ENCODE results near the gene KPNA4. TPM values are rescaled to one million over a fixed set of nuclear protein-coding genes. Genes with fewer than 3 reads are reported as not detected.

Gene KPNA4
- total RNA-seq, 1 experiment from 2014 or later, result 76.7 TPM

- Histone ChIP-seq H3K4ac (ENCODE audit: low read depth, low read length) (no peak overlapping the region), H4K20me1 (ENCODE audit: control insufficient read depth, insufficient read depth, insufficient read length) (no peaks in the 10 kb centered on the region), H2BK12ac (ENCODE audit: insufficient read length, low read depth, low read length) (no peak overlapping the region), H3K79me1 (ENCODE audit: insufficient read depth, low read depth, low read length, poor library complexity, severe bottlenecking) (no peaks in the 10 kb centered on the region), H3K56ac (ENCODE audit: insufficient read length, low read depth, low read length) (no peak overlapping the region), H3K23ac (ENCODE audit: insufficient read length, low read depth, low read length) (no peak overlapping the region), H3K4me1 (ENCODE audit: insufficient read depth, low read length) (no peaks in the 10 kb centered on the region), H3K14ac (ENCODE audit: insufficient read depth, low read length) (no peak overlapping the region), H3K4me2 (ENCODE audit: insufficient read depth, insufficient read length, low read length) (no peak overlapping the region), H2AK5ac (ENCODE audit: insufficient read length, low read length) (no peak overlapping the region), H3K18ac (ENCODE audit: insufficient read length, low read depth, low read length) (no peak overlapping the region), H4K8ac (replicated peaks; ENCODE audit: insufficient read length, low read depth, low read length) (no peak overlapping the region), H3K27ac (ENCODE audit: insufficient read length, low read depth, low read length) (no peak overlapping the region), H3K9me3 (ENCODE audit: control insufficient read depth, low read depth, low read length) (no peaks in the 10 kb centered on the region), H2BK120ac (ENCODE audit: low read depth, low read length, poor library complexity, severe bottlenecking) (no peak overlapping the region), H2BK15ac (ENCODE audit: low read depth, low read length) (no peak overlapping the region), H3K9ac (ENCODE audit: extremely low read depth, insufficient read length, low read length) (no peak overlapping the region), H3K23me2 (ENCODE audit: insufficient read length, low read depth, low read length, poor library complexity, severe bottlenecking) (peaks cover 8% of the 10 kb centered on the region), H3K79me2 (ENCODE audit: insufficient read depth, low read length) (peaks cover 35% of the 10 kb centered on the region; the same call in 1 of the 2 replicates), H4K91ac (ENCODE audit: insufficient read length, low read depth, low read length) (no peak overlapping the region), H4K5ac (ENCODE audit: insufficient read length, low read depth, low read length) (no peak overlapping the region), H3T11ph (ENCODE audit: low read length) (no peak overlapping the region), H2BK20ac (ENCODE audit: low read depth, low read length, poor library complexity, severe bottlenecking) (no peak overlapping the region), H2AFZ (ENCODE audit: low read length) (no peak overlapping the region), H2BK5ac (ENCODE audit: insufficient read length, low read length) (no peak overlapping the region), H3K27me3 (ENCODE audit: insufficient read depth, low read length) (no peaks in the 10 kb centered on the region)
- Mint-ChIP-seq H3K36me3 (ENCODE audit: insufficient read depth in 1 of 3, low read depth in 3 of 3) (peaks cover 46 to 69% (median 49%) of the 10 kb centered on the region in 3 experiments), H3K4me1 (peaks cover 20 to 34% of the 10 kb centered on the region in 2 experiments), H3K27ac (peak overlapping the region in 1 of 3 experiments; percentile 65; a peak in 2 of 7 replicates), H3K4me3 (peak overlapping the region in 1 of 2 experiments; percentile 30; a peak in 1 of 5 replicates), H3K9me3 (peaks cover 0 to 14% of the 10 kb centered on the region in 2 experiments; a peak in 2 of 5 replicates), H3K27me3 (ENCODE audit: low read depth) (no peaks in the 10 kb centered on the region; the same call in 1 of the 2 replicates)
- WGBS (ENCODE audit: extremely low coverage, insufficient read length, low lambda C conversion rate), result no CpG with 5 or more reads among the region's 1 CpG
- no peak for TF ChIP-seq CTCF (conservative IDR thresholded peaks at IDR 0.05)
- DNase-seq, result no peak
Measured at GRCh38 chr3:160445854-160446253, 119.5 kb downstream of the KPNA4 start.

Other genes with a start within 250 kb of the KPNA4 start
- gene IFT80, start 166.3 kb downstream of the KPNA4 start, total RNA-seq (2021), result 22.6 and 29.0 TPM in 2 replicates
- gene SMC4, start 165.9 kb downstream of the KPNA4 start, total RNA-seq (2021), result 120 and 130 TPM in 2 replicates
- 44.9 and 47.6 TPM in 2 replicates for gene TRIM59, start 115.8 kb downstream of the KPNA4 start, total RNA-seq (2021)
- gene ARL14, start 111.6 kb upstream of the KPNA4 start, total RNA-seq (2021), result not detected in 2 replicates
- 7.3 and 7.9 TPM in 2 replicates for gene PPM1L, start 190.7 kb upstream of the KPNA4 start, total RNA-seq (2021)